Endothelial cell of umbilical vein (primary cell): ENCODE data around the gene SPATA31D4. TPM values are rescaled to one million over a fixed set of nuclear protein-coding genes. Genes with fewer than 3 reads are reported as not detected.

Source experiments
- BruUV-seq: library from RNA; stranded (reverse); fragments of 400-500 nt; replicated peaks from 2 replicates; lab custom pipeline; 2021; lab: Mats Ljungman, UMichigan
- CTCF ChIA-PET: fragments of 300-600, 350-600 bp; sonication (Branson Sonifier 250); formaldehyde crosslinking; loops from one replicate; lab custom pipeline; 2021; ENCODE audit warnings: antibody characterized with exemption, inconsistent platforms; lab: Charles Lee
- POLR2A ChIA-PET: fragments of 300-600, 350-600 bp; sonication (Branson Sonifier 250); formaldehyde crosslinking; loops from one replicate; lab custom pipeline; 2021; ENCODE audit warnings: antibody characterized with exemption, inconsistent platforms; lab: Charles Lee
- DNase-seq: peaks from one replicate; pipeline ENCODE4 v3.0.0-alpha.2; 2011; ENCODE audit warnings: low read depth, low spot score
- FAIRE-seq: peaks from 2 replicates; lab custom pipeline; 2011; peaks lifted over from hg19 to GRCh38; lab: Jason Lieb, UNC
- H2AFZ ChIP-seq: 2 replicates; pipeline ENCODE4 v1.6.0; 2012; ENCODE audit warnings: low read depth, low read length, control low read depth, inconsistent platforms
- H3K27ac ChIP-seq: 2 replicates; pipeline ENCODE4 v1.5.1; 2011; ENCODE audit warnings: low read depth, mild to moderate bottlenecking, control low read depth, low read length, moderate library complexity; ENCODE audit not compliant: insufficient read depth
- H3K27me3 ChIP-seq, 2 experiments: 2 replicates each; pipeline versions ENCODE4 v1.6.0 to v1.6.1; 2011; ENCODE audit warnings: low read length in 2 of 2, mixed read lengths in 1 of 2; ENCODE audit not compliant: control insufficient read depth in 2 of 2, insufficient read depth in 2 of 2
- H3K36me3 ChIP-seq, 2 experiments: 2 replicates in 1 of 2; 3 replicates in 1 of 2; pipeline ENCODE4 v1.5.1; 2011; ENCODE audit warnings: low read length in 2 of 2, mild to moderate bottlenecking in 1 of 2, moderate library complexity in 1 of 2; ENCODE audit not compliant: control insufficient read depth in 2 of 2, insufficient read depth in 2 of 2; ENCODE audit errors: extremely low read depth in 1 of 2
- H3K4me1 ChIP-seq: 3 replicates; pipeline ENCODE4 v1.5.1; 2011; ENCODE audit warnings: mild to moderate bottlenecking, low read length; ENCODE audit not compliant: control insufficient read depth, insufficient read depth; ENCODE audit errors: extremely low read depth
- H3K4me2 ChIP-seq: 2 replicates; pipeline ENCODE4 v1.6.1; 2011; ENCODE audit warnings: low read length, control low read depth, mixed read lengths; ENCODE audit not compliant: insufficient read depth
- H3K4me3 ChIP-seq, 3 experiments: fragments of 200-600 bp in 1 of 3; sonication (generic), shearing (Covaris generic) in 1 of 3; replicated peaks in 1 of 3; 2 replicates each; pipeline ENCODE4 v1.5.1; 2011 to 2016; ENCODE audit warnings: control low read depth in 3 of 3, low read length in 3 of 3, mild to moderate bottlenecking in 2 of 3, inconsistent platforms in 1 of 3, low read depth in 1 of 3, moderate library complexity in 1 of 3; ENCODE audit not compliant: insufficient read depth in 1 of 3
- H3K79me2 ChIP-seq: 2 replicates; pipeline ENCODE4 v1.6.0; 2012; ENCODE audit warnings: low read length, inconsistent platforms; ENCODE audit not compliant: control insufficient read depth, insufficient read depth
- H3K9ac ChIP-seq: replicated peaks from 2 replicates; pipeline ENCODE3; 2011; ENCODE audit warnings: low read length, control low read depth; ENCODE audit not compliant: insufficient read depth; ENCODE audit errors: extremely low read depth
- H3K9me1 ChIP-seq: replicated peaks from 3 replicates; pipeline ENCODE4 v1.6.0; 2011; ENCODE audit warnings: mild to moderate bottlenecking, low read length; ENCODE audit not compliant: control insufficient read depth, insufficient read depth; ENCODE audit errors: extremely low read depth
- H3K9me3 ChIP-seq: replicated peaks from 2 replicates; pipeline ENCODE4 v1.5.1; 2012; ENCODE audit warnings: low read length, inconsistent platforms; ENCODE audit not compliant: control insufficient read depth, insufficient read depth
- H4K20me1 ChIP-seq: replicated peaks from 2 replicates; pipeline ENCODE3; 2011; ENCODE audit warnings: mild to moderate bottlenecking, low read length; ENCODE audit not compliant: control insufficient read depth, insufficient read depth; ENCODE audit errors: extremely low read depth
- CTCF ChIP-seq, 2 donors: IDR thresholded peaks; 1 replicate in 1 of 2; 2 replicates in 1 of 2; pipeline ENCODE4 v1.5.1; 2011; ENCODE audit warnings: low read length in 2 of 2, mild to moderate bottlenecking in 2 of 2, moderate library complexity in 2 of 2, control low read depth in 1 of 2, inconsistent platforms in 1 of 2, low read depth in 1 of 2; ENCODE audit not compliant: insufficient read depth in 1 of 2; ENCODE audit errors: extremely low read depth in 1 of 2
- EZH2 ChIP-seq: IDR thresholded peaks from 2 replicates; pipeline ENCODE4 v1.6.1; 2012; ENCODE audit warnings: borderline replicate concordance, low read depth, mild to moderate bottlenecking, moderate library complexity, low read length, inconsistent platforms; ENCODE audit not compliant: severe bottlenecking
- FOS ChIP-seq: IDR thresholded peaks from 2 replicates; pipeline ENCODE4 v1.6.1; 2011; ENCODE audit warnings: mild to moderate bottlenecking, low read length, moderate library complexity, borderline replicate concordance; ENCODE audit not compliant: insufficient read depth
- GATA2 ChIP-seq: IDR thresholded peaks from 2 replicates; pipeline ENCODE4 v1.7.0; 2011; ENCODE audit warnings: low read depth, mild to moderate bottlenecking, moderate library complexity, mixed read lengths, low read length; ENCODE audit not compliant: insufficient read length, insufficient read depth
- JUN ChIP-seq: IDR thresholded peaks from 2 replicates; pipeline ENCODE4 v1.6.1; 2011; ENCODE audit warnings: borderline replicate concordance, low read depth; ENCODE audit not compliant: insufficient read length, insufficient read depth
- MAX ChIP-seq: IDR thresholded peaks from 2 replicates; pipeline ENCODE4 v1.6.1; 2011; ENCODE audit not compliant: insufficient read depth, insufficient read length
- MYC ChIP-seq: IDR thresholded peaks from one replicate; pipeline ENCODE4 v1.6.1; 2011; ENCODE audit warnings: mild to moderate bottlenecking, low read depth, low read length
- POLR2A ChIP-seq: IDR thresholded peaks from 2 replicates; pipeline ENCODE4 v1.6.1; 2012; ENCODE audit warnings: low read depth, mild to moderate bottlenecking, control low read depth, low read length
- POLR2AphosphoS5 ChIP-seq: IDR thresholded peaks from 2 replicates; pipeline ENCODE4 v1.6.1; 2012; ENCODE audit warnings: low read depth, mild to moderate bottlenecking, control low read depth, low read length, moderate library complexity; ENCODE audit not compliant: insufficient read depth
- dilution Hi-C: fragments of 300-500 bp; cut with MboI; formaldehyde crosslinking; loops from one replicate; pipeline ENCODE4 v1.15.0; 2019; ENCODE audit warnings: low sequenced_read_pairs; ENCODE audit not compliant: extremely low pct_ligation_motif_present
- intact Hi-C: fragments of 100-400 bp; cut with micrococcal nuclease; formaldehyde crosslinking; loops from one replicate; pipeline ENCODE4 v1.10.0; 2022
- polyA plus RNA-seq, 4 experiments: library from polyadenylated mRNA; depleted of rRNA in 3 of 4; stranded (reverse) in 3 of 4; unstranded in 1 of 4; fragments of >200 nt; gene quantifications; 2 replicates each; pipeline versions ENCODE4 v1.2.1 to v1.2.3, GENCODE V29; 2011 to 2012; ENCODE audit warnings: missing spikeins in 1 of 4
- total RNA-seq: library from RNA; stranded (reverse); gene quantifications from 2 replicates; pipeline ENCODE4 v1.2.3, GENCODE V29; 2021

Gene SPATA31D4
- total and polyA plus RNA-seq, 2 donors (not counting 3 experiments of a cell fraction or from before 2014, with no cell fraction given): not detected

- POLR2A ChIA-PET: no interaction called here
Observed at GRCh38 chr9:81974764-81975163, 46.5 kb downstream of the SPATA31D4 start.

More at GRCh38 chr9:81974764-81975163, 46.5 kb downstream of the SPATA31D4 start:
- Histone ChIP-seq H3K79me2 (no peaks in the 10 kb centered on the region), H3K9me3 (no peaks in the 10 kb centered on the region), H3K27ac (no peak overlapping the region), H3K9me1 (no peaks in the 10 kb centered on the region), H4K20me1 (no peaks in the 10 kb centered on the region), H3K9ac (no peak overlapping the region), H3K27me3 (no peaks in the 10 kb centered on the region), H3K4me2 (no peak overlapping the region), H3K4me1 (no peaks in the 10 kb centered on the region), H3K36me3 (no peaks in the 10 kb centered on the region), H3K4me3 (no peak overlapping the region), H2AFZ (no peak overlapping the region)
- no peak for TF ChIP-seq EZH2
- no peak for TF ChIP-seq CTCF (IDR thresholded peaks at IDR 0.05; ENCODE audit: extremely low read depth in 1 of 2, insufficient read depth in 1 of 2, low read depth in 1 of 2, low read length in 2 of 2)
- no peak for TF ChIP-seq POLR2AphosphoS5
- no peak for TF ChIP-seq MYC
- no peak for TF ChIP-seq POLR2A
- no peak for TF ChIP-seq MAX
- no peak for TF ChIP-seq GATA2
- no peak for TF ChIP-seq JUN
- TF ChIP-seq FOS: no peak
- FAIRE-seq (no peak), DNase-seq (no peak)
- intact Hi-C loops: no loop called here
- CTCF ChIA-PET: no interaction called here
- dilution Hi-C loops: no loop called here
- BruUV-seq: no TSS peak
